AG08396 (cell line): Measurements from ENCODE around the gene TSPO.
A peak's percentile ranks its signal among the peaks of the same experiment; 100 is the strongest.

Source experiments
- DNase-seq: peaks from one replicate; pipeline ENCODE4 v3.0.0; 2012; ENCODE audit warnings: low spot score, mixed read lengths

Gene TSPO

DNA sequence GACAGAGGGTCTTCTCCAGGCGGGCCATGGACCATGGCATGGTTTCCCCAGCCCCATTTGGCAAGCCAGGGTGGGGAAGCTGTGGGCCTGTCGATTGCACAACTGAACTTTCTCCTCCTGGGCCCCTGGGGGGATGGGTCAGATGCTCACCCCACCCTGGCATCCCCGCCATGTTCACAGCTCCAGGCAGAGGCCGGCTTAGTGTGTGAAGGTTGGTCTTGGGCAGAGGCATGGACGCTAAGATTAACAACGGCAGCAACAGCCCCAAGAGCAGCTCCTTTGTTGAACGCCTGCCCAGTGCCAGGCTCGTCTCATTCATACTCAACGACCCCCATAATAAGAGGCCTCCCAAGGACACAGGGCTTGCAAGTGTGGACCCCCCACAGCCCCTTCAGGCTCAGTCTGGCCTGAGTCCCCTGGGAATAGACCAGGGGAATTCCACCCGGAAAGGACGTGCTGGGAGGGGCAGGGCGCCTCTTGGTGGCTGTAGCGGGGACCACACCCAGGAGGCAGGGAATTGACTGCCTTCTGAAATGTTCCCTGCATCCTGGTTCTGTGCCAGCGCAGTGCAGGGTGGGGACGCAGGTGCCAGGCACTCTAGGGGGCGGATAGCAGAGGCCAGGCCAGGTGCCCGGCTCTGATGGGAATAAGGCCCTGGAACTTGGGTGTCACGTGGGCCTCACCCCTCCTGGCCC, 8.3 kb downstream of the TSPO start:
- DNase-seq, result peak; percentile 41

GRCh38 chr22:43160497-43161126, 9.3 kb downstream of the TSPO start:
- no peak for DNase-seq

DNA sequence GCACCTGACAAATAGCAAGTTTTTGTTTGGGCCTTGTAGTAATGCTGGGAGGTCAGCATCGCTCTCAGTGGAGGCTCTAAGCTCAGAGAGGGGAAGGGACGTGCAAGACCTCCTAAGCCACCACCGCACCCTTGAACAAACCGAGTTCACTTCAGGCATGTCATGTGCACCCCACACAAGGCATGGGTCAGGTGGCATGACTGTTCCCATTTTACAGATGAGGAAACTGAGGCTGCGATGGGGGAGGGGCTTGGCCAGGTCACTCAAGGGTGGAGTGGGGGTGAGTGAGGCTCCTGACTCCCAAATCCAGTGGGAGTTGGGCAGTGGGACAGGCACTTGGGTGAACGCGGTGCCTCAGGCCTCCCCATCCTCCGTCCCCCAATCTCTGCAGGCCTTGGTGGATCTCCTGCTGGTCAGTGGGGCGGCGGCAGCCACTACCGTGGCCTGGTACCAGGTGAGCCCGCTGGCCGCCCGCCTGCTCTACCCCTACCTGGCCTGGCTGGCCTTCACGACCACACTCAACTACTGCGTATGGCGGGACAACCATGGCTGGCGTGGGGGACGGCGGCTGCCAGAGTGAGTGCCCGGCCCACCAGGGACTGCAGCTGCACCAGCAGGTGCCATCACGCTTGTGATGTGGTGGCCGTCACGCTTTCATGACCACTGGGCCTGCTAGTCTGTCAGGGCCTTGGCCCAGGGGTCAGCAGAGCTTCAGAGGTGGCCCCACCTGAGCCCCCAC, 11.2 kb downstream of the TSPO start:
- DNase-seq, result no peak

- no peak for DNase-seq
Observed at GRCh38 chr22:43163241-43163795, 12.0 kb downstream of the TSPO start.

GRCh38 chr22:43164636-43165035, 13.3 kb downstream of the TSPO start:
- DNase-seq, result no peak

DNA sequence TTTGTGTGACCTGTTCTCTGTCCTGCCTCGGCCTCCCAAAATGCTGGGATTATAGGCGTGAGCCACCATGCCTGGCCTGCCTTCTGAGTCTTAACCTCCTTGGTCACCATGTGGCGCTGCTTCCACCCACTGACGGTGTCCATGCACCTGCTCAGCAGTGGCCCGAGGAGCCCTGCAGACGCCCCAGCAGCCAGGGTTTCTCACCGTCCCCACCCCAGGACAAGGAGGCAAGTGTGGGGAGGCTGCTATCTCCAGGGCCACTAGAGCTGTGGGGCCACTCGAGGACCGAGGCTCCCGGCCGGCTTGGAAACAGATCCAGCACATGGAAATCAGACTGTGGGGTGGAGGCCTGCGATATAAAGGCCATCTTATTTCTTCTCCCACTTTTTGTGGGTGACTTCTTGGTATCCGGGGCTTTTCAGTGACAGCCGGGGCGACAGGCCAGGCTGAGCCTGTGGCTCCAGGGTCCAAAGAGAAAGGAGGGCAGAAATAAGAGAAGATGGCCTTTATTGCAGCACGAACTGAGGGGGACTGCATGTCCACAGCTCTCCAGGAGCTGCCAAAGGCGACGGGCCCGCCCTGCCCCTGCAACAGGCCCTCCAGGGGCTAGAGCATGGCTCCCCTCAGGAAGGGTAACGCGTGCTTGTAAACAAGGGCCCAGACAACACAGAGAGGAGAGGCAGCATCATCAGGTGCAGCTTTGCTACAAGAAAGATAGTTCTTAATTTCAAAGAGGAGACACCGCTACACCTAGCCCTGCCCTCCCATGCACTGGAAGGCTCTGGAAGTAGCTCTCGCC, 15.0 kb downstream of the TSPO start:
- DNase-seq, result no peak

DNA sequence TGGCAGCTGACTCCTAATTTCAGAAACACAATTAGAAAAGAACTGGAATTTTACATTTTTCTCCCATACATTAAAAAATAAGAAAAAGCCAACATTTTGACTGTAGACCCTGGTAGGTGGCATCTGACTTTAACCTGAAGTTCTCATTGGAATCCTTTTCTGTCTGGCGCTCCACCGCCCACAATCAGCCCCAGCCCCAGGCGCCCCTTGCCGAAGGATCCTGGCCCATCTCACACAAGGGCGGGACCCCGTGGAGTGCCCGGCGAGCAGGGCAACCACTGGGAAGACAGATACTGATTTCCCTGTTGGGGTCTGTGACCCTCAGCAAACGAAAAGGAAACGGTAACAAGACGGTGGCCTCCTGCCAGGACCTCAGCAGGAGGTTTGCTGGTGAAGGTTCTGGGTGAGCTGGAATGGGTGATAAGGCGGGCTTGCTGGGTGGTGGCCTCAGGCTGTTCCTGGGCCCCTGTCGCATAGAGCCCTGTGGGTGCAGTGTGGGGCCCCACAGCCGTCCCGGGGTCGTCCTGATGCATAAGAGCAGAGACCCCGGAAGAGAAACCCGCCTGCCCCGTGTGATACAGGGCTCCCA, 15.7 kb downstream of the TSPO start:
- DNase-seq, result no peak

DNA sequence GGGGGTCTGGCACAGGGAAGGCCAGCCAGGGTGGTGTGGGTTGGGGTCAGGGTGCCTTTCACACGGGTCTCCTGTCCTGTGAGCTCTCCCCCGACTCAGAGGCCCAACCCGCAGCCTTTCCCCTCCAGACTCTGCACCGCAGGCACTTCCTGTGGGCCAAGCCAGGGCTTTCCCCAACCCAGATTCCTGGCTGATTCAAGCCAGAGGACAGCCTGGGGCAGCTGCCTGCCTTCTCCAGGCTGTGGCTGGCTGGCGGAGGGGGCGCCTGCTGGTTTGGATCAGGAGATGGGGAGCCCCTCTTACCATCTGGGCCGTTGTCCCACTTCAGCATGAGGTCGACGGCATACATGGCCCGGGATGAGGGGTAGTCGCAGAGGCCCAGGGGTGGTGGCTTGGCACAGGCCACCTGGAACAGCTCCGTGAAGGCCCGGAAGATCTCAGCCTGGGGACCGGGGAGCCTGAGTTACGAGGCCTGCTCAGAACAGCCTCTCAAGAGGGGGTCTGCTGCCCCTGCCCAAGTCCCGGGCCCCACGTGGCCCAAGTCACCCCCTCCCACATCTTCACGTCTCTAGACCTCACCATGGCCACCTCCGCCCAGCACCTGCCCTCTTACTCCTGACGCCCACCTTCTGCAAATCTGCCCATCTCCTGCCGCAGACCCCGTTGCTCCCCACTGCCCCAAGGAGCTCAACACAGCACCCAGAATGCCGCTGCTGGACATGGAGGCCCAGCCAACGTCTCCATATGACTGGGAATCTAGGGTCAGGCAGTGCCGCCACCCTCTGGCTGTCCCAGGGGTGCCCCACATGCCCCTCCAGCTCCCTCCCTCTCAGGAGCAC, 17.3 kb downstream of the TSPO start:
- peak; percentile 55 for DNase-seq

DNA sequence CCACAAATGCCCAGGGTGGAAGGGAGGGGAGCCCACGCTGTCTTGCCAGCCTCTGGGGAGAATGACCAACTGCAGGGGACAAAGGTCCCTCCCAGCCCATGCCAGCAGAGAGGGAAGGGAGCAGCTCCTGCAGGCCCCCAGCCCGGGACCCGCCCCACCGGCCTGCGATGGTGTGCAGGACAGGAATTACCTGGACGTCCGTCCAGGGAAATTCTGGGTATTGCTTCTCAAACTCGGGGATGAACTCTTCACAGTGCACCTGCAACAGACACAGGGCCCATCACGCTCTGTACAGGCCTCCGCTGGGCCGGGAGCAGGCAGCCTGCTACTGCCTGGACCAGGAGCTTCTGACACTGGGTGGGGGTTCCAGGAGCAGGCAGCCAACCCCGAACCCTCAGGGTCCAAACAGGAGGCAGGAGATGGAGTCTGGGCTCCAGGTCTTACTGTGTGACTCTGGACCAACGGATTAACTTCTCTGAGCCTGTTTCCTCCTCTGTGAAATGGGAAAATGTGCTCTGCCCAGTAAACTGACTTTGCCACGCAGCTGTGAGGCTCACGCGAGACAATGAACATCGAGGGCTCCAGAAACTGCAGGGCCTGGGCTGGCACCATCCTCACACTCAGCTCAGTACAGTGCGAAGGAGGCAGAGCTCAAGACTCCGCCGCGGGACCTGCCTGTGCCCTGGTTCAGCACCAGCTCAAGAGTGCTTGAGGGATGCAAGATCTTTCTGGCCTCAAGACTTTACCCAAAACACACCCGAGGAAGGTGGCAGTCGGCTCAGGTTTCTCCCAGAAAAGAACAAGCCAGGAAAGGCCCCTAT, 18.2 kb downstream of the TSPO start:
- DNase-seq, result no peak

DNA sequence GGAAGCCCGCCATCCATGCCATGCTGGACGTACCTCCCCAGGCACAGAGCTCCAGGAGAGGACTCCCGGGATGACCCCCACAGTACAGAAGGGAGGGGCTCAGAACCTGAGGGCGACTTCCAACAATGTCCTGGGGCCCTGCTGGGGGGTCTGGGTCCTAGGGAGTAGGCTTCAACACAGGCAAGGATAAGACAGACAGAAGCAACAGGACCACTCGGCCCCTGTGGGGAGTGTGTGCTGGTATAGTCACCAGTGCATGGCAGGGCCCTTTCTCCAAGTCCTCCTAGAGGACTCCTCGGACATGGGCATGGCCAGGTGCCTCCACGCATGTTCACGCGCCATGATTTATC, 18.7 kb downstream of the TSPO start:
- no peak for DNase-seq

DNA sequence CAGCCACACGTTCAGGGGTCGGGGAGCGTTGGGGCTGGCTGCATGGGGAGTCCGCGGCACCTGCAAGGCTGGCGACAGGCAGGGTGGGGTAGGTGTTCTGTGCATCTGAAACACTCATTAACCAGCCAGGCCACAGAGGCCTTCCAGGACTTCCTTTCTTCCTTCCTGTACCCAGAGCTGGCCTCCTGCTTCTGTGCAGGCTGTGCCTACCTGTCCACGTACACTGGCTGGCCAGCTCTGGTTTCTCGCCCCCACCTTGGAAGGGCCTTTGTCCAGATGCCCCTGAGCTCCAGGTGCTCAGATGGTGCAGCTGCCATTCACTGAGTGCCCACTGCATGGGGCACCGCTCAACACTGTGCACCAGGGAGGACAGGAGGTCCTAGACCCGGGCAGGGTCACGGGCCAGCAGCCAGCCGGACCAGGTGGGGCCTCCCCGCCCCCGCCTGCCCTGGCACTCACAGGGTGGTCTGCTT, 19.7 kb downstream of the TSPO start:
- no peak for DNase-seq

- DNase-seq, result no peak
Observed at GRCh38 chr22:43171607-43172006, 20.2 kb downstream of the TSPO start.

DNA sequence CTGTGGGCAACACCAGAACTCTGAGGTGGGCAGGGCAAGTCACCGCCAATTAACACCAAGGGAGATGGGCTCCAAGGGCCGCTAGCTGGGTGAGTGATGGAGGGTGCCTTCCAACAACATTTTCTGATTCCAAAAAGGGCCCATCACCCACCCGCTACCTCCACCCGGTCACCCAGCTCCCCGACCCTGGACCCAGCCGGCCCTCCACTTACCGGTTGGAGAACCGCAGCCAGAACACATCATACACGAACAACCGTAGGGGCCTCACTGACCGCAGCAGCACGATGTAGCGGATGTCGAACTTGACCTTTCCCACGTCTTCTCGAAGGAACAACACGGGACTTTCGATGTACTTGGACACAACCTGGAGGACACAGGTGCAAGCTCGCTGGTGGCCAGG, 20.8 kb downstream of the TSPO start:
- DNase-seq, result no peak

- DNase-seq, result no peak
Observed at GRCh38 chr22:43173566-43173965, 22.2 kb downstream of the TSPO start.

- DNase-seq, result no peak
Observed at GRCh38 chr22:43173976-43174720, 22.8 kb downstream of the TSPO start.

GRCh38 chr22:43174941-43175531, 23.7 kb downstream of the TSPO start:
- no peak for DNase-seq

GRCh38 chr22:43176090-43176489, 24.7 kb downstream of the TSPO start:
- DNase-seq, result no peak

- DNase-seq, result no peak
Observed at GRCh38 chr22:43177479-43177878, 26.1 kb downstream of the TSPO start.
